Measurements from ENCODE around the gene IPO4.
A peak's percentile ranks its signal among the peaks of the same experiment; 100 is the strongest.
"Not testable (repeated sequence)": the region's sequence is repeated elsewhere in the genome, so short reads cannot be mapped to it uniquely, and the experiment has no call there.

IPO4 gene, protein sequence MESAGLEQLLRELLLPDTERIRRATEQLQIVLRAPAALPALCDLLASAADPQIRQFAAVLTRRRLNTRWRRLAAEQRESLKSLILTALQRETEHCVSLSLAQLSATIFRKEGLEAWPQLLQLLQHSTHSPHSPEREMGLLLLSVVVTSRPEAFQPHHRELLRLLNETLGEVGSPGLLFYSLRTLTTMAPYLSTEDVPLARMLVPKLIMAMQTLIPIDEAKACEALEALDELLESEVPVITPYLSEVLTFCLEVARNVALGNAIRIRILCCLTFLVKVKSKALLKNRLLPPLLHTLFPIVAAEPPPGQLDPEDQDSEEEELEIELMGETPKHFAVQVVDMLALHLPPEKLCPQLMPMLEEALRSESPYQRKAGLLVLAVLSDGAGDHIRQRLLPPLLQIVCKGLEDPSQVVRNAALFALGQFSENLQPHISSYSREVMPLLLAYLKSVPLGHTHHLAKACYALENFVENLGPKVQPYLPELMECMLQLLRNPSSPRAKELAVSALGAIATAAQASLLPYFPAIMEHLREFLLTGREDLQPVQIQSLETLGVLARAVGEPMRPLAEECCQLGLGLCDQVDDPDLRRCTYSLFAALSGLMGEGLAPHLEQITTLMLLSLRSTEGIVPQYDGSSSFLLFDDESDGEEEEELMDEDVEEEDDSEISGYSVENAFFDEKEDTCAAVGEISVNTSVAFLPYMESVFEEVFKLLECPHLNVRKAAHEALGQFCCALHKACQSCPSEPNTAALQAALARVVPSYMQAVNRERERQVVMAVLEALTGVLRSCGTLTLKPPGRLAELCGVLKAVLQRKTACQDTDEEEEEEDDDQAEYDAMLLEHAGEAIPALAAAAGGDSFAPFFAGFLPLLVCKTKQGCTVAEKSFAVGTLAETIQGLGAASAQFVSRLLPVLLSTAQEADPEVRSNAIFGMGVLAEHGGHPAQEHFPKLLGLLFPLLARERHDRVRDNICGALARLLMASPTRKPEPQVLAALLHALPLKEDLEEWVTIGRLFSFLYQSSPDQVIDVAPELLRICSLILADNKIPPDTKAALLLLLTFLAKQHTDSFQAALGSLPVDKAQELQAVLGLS

DNA sequence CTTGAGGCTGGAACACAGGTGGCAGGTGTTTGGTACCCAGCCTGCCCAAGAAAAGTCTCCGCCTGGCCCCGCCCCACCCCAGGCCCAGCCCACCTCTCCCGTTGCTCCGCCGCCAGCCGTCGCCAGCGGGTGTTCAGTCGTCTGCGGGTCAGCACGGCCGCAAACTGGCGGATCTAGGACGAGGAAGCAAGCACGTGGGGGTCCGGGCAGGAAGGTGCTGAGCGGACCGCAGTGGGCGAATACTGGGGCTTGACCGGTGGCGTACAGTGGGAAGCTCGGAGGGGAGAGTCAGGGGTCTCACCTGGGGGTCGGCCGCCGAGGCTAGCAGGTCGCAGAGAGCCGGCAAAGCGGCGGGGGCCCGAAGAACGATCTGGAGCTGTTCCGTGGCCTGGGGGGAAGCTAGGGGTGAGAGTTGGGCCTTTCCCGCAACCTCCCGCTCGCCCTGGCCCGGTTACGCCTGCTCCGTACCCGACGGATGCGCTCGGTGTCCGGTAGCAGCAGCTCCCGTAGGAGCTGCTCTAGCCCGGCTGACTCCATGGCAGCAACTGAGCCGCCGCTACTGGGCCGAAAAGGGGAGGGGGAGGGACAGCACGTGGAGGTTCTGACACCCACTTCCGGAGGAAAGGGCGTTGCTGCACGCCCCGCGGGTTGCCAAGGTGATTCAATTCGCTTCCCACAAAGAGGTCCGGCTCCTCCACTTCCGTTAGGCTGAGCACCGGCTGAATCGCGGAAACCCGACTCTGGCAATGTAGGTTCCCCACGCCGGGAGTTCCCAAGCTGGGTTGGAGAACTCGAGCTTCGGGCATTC, at the start of gene IPO4:
Gene IPO4, minus strand, starts transcription at position 566 of the 808 bp plus-strand sequence. Its CDS starts 29 bp downstream, at position 537.
- peak; percentile 95 for DNase-seq

- DNase-seq, result no peak
These were observed 49.5 kb upstream of the IPO4 start for GRCh38 chr14:24238123-24238522.

DNA sequence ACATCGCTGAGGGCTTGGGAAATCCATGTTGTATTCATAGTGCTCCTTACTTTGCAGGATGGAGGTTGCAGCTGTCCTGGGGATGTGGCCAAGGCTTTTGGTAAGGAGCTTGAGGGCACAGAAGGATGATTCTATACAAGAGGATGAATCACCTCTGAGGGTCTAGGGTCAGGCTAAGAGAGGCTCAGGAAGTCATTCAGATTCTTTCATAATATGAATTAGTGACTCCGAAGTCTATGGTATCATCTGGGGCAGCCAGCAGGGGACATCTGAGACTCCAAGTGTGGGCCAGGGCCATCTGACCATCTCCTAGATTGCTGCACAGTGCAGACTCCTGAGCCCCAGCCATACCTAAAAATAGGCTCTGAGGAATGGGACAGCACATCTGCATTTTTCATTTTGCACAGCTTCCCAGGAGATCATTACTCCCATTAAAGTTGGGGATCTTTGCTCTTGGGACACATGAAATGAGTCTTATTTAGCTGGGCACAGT, 48.9 kb upstream of the IPO4 start:
- no peak for DNase-seq

DNA sequence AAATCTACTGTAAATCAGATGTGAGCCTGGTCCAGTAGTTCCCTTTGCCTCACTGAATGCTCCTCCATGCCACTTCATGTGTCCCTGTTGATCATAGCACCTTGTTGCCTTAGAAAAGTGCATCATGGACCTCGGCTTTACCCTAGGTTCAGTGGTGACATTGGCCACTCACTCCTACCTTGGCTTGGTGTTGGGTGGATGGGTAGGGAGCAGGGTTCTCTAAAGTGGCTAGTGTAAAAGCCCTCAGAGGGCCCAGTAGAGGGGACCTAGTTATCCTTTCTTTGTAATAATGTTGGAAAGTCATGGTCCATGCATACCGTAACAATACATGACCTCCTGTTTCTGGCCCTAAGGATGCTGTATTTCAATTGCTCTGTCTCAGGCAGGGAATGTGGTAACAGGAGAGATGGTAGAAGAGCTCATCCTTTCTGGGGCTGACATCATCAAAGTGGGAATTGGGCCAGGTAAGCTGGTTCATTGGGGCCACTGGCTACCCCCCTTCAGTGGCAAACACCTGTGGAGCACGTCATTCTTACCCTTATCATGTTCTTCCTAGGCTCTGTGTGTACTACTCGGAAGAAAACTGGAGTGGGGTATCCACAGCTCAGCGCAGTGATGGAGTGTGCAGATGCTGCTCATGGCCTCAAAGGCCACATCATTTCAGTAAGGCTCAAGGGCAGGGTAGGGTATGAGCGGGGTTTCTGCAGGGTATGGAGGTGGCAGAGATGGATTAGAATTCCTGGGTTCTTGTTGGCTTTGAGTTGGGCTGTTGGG, 48.3 kb upstream of the IPO4 start:
- DNase-seq, result no peak

- no peak for DNase-seq
These were observed 47.4 kb upstream of the IPO4 start for GRCh38 chr14:24235804-24236688.

DNA sequence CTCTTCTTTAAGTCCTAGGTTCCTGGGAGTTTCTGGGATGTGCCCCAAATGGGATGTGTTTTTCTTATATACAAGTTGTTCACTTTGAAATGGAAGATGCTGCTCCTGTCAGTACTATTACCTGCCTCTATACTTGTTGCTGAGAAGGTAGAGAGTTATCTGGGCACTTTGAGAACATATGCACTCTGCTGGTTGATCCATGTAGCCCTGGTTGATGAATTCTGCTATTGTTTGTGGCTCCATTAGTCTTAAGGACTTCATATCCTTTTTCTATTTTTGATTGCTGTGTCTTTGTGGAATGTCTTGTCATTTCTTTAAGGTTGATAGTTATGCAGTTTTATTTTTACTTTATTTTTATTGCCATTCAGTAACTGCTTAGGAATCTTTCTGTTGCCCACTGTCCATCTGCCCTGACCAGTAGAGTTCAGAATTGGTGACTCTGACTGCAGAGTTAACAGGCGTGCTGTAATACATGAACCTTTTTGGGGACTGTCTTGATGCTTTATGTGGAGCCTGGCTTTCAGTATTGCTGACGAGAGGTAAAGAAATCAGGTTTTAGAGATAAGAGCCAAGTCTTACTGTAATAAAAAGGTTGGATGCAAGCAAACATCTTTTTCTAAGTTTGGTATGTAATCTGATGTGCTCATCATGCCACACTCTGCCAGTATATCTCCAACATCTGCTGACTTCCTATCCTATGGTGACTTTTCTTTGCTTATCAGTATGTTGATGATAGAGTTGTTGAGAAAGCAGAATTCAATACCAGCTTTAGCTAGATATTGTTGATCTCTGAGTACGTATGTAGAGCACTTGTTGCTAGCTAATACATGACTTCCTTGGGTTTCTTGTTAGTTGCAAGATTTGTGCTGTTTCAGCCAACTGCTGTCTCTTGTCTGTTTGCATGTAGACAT, 45.7 kb upstream of the IPO4 start:
- DNase-seq, result no peak

GRCh38 chr14:24233538-24233866, 44.9 kb upstream of the IPO4 start:
- DNase-seq, result no peak

DNA sequence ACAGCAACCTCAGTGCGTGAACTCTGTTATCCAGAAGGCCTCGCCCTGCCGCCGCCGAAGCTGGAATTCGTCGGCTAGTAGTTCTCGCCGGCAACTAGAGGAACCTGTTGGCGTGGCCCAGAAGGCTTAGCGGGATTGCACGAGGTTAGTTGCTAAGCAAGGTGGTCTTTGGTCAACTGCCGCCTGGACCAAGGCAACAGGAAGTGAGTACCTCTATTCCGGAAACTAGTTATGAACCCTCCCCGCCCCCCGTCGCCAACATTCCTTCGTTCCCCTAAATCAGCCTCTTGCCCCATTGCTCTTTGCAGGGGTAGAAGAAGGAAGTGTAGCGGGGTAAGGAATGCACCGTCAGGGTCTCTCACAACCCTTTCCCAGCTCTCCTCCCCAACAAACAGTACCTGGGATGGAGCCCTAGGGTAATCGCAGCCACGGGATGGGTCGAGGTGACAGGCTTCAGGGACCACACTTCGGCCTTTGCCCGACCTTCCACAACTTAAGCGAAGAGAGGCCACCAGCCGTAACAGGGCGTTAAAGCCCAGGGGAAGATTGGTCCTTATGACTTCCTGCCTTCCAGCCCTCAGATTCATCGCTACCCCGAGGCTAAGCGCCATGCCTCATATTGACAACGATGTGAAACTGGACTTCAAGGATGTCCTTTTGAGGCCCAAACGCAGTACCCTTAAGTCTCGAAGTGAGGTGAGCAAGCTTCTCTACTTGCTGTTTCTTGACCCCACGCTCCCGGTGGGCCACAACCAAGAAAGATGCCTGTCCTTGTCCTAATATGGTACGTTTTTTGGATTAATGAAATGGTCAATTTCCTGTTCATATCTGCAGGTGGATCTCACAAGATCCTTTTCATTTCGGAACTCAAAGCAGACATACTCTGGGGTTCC, 44.3 kb upstream of the IPO4 start, which contains the start of gene GMPR2:
Gene GMPR2, plus strand, starts transcription at position 285 of the 893 bp plus-strand sequence. Its CDS starts 325 bp downstream, at position 610.
- peak; percentile 97 for DNase-seq

DNA sequence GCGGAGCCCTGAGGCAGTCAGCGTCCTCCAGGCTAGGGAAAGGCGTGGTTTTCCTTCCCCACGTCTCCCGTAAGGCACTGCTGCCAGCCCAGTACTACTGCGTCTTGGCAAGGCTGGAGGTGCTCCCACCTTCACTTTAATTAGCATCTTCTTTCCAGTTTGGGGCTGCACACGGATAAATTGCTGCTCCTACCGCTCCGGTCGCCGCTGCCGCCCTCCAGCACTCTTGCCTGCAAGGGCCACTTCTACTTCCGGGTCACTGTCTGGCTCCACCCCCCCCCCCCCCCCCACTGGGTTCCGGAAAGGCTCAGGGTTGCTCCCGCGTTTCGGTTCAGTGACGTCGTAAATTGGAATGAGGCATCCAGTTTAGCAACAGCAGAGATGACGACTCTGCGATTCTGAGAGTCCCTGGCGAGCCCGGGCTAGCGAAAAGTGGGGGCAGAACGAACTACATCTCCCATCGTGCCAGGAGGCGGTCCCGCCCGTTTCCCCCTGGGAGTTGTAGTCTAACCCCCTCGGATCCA, 43.6 kb upstream of the IPO4 start, which contains the start of gene NEDD8:
Gene NEDD8, minus strand, starts transcription at position 247 of the 524 bp plus-strand sequence. Its CDS starts 100 bp downstream, at position 147.
- DNase-seq, result peak; percentile 97

- no peak for DNase-seq
These were observed 42.9 kb upstream of the IPO4 start for GRCh38 chr14:24231263-24232120.

DNA sequence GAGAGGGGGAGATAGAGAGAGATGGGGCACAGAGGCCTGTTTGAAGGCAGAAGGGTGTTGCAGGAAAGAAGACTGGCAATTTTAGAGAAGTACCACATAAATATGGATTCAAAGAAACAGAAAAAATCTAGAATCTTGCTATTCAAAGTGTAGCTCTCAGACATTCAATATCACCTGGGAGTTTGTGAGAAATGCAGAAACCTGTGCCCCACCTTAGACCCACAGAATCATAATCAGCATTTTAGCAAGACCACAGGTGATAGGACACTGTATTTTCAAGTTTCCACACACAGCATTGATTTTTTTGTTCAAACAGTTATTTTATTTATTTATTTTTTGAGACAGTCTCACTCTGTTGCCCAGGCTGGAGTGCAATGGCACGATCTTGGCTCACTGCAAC, 40.3 kb upstream of the IPO4 start:
- no peak for DNase-seq

DNA sequence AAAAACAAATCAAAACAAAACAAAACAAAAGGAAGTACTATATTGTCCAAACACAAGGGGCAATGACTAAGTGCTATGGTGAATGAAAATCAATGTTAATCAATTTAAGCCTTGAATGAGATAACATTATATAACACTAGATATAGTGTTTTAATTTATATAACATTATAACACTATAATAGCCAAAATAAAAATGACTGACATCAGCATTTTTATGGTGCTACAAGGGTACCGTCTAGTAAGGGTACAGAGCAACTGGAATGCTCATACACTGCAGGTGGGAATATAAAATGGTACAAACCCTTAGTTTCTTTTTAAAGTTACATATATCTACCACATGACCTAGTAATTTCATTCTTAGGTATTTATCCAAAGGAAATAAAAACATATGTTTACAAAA, 37.9 kb upstream of the IPO4 start:
- no peak for DNase-seq

DNA sequence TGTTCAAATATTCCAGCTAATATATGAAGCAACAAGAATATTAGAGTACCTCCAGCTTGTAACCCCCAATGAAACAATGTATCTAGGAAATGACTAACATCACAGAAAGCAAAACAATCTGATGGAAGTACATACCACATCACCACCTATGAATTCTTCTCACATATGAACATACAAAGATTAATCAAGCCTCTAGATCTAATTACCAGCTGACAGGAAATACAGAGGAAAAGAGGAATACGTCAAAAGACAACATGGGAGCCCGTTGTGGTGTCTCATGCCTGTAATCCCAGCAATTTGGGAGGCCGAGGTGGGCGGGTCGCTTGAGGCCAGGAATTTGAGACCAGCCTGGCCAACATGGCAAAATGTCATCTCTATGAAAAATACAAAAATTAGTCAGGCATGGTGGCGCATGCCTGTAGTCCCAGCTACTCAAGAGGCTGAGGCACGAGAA, 36.0 kb upstream of the IPO4 start:
- DNase-seq, result no peak

DNA sequence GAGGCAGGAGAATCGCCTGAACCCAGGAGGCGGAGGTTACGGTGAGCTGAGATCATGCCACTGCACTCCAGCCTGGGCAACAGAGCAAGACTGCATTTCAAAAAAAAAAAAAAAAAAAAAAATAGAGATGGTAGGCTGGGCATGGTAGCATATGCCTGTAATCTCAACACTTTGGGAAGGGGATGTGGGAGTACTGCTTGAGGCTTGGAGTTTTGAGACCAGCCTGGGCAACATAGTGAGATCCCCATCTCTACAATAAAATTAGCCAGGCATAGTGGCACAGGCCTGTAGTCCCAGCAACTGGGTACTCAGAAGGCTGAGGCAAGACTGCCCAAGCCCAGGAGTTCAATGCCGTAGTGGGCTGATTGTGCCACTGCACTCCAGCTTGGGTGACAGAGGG, 34.4 kb upstream of the IPO4 start:
- not testable (repeated sequence) for DNase-seq

GRCh38 chr14:24219521-24219920, 30.9 kb upstream of the IPO4 start:
- DNase-seq, result no peak

- DNase-seq, result no peak
These were observed 30.5 kb upstream of the IPO4 start for GRCh38 chr14:24219080-24219479.

- DNase-seq, result not testable (repeated sequence)
These were observed 28.3 kb upstream of the IPO4 start for GRCh38 chr14:24216876-24217275.

Measured in SHP77 treated with DMSO at 0.1 percent for 48 hours (cell line).